Right lobe of liver (tissue), 4 donors: Measurements from ENCODE around the gene LRRTM2.

Source experiments
- CTCF ChIP-seq, 4 donors: fragments of 200-600 bp in 3 of 4; fragments of 450-650 bp in 1 of 4; IDR thresholded peaks; one replicate each; pipeline versions ENCODE4 v1.5.1 to v1.8.0; 2016 to 2022; ENCODE audit warnings: antibody characterized with exemption in 4 of 4, mild to moderate bottlenecking in 2 of 4
- POLR2A ChIP-seq: fragments of 450-650 bp; IDR thresholded peaks from one replicate; pipeline ENCODE4 v1.6.1; 2017; ENCODE audit warnings: antibody characterized with exemption, mild to moderate bottlenecking
- donor health status: DM: no; HTN: no; CAD: no.
- donor health status: DM: no; HTN: no; CAD: no.
- donor health status: DM: no; HTN: yes; CAD: no.

- TF ChIP-seq CTCF (IDR thresholded peaks at IDR 0.05) (no peak), POLR2A (no peak)
Observed at GRCh38 chr5:138922494-138922893, 47.4 kb upstream of the LRRTM2 start.
